Epidermal melanocyte (primary cell): ENCODE data around the gene SCRG1.

Experiments
- DNase-seq: peaks from one replicate; pipeline ENCODE4 v3.0.0; 2011; ENCODE audit warnings: low spot score; ENCODE audit not compliant: insufficient read length

The SCRG1 gene

DNA sequence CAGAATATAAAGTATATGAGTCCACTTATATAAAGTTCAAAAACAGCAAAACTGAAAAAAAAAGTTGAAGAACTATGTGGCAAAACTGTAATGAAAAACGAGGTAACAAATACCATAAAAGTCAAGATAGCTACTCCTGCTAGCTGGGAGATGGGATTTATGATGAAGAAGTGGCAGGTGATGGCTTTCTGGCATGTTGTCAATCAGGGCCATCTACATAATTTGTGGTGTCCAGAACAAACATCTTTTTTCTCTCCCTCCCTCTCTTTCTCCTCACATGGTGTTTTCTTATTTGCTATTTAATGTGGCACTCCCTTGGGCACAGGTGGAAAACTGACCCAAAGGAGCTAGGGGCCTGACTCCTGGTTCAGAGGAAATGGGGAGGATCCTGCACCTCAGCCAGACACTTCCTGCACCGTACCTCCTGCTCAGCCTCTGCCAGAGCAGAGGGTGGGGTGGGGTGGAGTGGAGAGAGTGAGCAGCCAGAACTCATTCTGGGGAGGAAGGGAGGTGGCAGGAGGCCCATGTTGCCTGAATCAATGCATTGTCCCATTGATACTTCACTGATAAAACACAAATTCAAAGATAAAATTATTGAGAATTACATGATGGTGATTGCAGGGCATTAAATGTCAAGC is 33.4 kb downstream of the SCRG1 start:
- DNase-seq, result no peak

DNA sequence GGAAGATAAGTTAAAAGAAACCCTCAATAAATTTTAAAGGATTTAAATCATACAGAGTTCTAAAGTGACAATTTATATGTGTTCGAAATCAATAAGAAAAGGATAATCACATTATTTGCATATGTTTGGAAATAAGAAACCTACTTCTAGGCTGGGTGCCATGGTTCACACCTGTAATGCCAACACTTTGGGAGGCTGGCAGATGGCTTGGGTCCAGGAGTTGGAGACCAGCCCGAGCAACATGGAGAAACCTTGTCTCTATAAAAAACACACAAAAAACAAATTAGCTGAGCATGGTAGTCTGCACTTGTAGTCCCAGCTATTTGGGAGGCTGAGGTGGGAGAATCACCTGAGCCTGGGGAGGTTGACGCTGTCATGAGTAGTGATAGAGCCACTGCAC is 36.2 kb downstream of the SCRG1 start:
- no peak for DNase-seq

DNA sequence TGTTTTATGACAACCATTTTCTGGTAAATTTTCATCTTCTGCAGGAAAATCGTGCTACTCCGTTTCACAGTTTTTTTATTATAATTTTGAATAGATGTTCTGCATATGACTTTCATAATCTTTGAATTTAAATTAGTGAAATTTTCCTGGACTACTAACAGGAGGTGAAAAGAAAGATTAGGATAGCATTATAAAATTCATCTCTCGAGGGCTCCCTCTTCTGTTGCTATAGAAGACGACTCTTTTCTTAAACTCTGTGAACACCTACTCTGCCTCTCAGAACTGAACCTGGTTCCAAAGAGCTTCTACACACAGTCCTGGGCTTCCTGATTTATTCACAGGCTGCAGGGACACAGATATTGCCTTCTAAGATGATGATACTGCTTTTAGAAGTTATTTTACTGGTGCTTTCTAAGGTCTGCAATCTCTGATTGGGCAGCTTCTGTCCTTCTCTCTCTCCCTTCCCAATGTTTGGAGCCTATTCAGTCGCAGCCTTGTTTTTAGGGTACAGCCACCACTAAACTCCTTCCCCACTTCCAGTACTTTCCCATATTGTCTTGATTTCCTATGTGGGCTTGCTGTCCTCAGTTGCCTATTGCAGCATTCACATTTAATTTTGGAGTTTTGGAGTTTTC is 38.2 kb downstream of the SCRG1 start:
- DNase-seq, result no peak

DNA sequence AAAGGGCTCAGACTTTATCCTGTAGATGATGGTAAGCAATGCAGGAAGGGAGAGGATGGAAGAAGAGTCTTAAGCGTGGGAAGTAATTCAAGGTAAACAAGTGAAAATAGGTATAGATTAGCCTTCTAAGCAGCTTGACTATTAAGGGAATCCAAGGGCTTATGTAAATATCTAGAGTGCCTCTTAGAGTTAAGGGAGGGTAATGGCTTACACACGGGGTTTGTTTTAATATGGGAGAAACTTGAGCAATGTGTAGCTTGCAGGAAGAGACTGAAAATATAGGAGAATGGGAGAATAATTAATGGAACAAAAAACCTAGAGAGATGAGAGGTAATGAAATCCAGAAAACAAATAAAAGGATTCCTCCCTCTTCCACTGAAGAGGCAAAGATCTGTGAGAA is 41.0 kb downstream of the SCRG1 start:
- DNase-seq, result no peak

DNA sequence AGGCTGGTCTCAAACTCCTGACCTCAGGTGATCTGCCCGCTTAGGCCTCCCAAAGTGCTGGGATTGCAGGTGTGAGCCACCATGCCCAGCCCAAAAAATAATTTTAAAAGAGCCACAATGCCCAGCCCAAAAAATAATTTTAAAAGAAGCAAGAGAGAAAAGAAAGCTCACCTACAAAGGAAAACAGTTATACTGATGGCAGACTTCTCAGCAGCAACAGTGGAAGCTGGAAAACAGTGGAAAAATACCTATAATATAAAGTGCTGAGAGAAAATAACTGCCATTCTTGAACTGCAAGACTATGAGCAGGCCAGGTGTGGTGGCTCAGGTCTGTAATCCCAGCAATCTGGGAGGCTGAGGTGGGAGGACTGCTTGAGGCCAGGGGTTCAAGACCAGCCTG is 51.4 kb downstream of the SCRG1 start:
- DNase-seq, result no peak

DNA sequence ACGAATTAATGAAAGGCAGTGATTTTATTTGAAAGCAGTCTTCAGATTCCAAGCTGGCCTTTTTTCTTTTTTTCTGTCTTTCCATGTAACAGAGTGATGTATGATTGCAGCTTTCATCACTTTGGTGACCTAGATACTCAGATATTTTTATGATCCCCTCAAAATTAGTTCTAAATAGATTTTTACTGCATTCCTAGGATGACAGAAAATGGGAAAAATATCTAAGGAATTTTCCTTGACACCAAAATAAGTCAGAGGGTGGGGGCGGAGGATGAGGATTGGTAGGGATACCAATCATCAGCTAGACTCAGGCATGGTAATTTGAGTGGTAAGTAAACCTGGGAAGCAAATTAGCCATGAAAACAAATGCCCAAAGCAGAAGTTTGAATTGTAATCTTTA is 52.8 kb downstream of the SCRG1 start:
- no peak for DNase-seq

DNA sequence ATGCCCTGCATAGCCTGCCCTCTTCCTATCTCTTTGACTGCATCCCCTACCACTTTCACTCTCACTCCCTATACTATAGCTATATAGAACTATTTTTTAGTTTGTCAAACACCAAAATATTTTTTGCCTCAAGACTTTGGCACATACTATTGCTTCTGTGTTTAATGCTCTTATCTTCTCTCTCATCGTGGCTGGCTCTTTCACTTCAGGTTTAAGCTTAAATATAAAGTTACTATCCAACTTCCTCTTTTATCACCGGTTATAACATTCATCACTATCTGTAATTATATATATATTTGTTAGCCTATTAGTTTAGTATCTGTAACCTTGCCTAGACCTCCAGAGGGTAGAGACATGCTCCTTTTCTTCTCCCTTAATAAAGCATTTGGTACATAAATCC is 53.3 kb downstream of the SCRG1 start:
- no peak for DNase-seq

DNA sequence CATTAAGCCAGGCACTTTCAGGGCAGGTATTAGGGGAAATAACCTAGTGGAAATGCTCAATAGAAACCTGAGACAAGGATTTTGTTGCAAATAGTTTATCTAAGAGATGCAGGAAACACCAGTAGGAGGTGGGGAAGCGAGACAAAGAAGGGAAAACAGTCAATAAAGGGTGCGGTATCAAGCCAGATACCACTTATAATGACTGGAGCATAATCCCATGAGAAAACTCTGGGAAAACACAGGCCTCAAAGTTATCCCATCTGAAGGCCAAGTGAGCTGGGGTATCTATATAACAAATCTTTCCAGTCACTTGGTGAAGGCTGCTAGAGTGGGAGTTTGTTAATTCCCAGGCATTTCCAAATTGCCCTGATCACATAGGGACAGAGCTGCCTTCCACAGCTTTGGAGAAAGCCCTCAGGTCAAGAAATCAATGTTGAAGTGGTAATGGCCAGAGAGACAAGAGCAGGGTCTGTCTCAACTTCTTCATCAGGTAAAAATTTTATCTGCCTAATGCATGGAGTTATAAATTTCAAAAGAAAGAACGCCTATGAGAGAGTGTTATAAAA is 55.0 kb downstream of the SCRG1 start:
- no peak for DNase-seq

DNA sequence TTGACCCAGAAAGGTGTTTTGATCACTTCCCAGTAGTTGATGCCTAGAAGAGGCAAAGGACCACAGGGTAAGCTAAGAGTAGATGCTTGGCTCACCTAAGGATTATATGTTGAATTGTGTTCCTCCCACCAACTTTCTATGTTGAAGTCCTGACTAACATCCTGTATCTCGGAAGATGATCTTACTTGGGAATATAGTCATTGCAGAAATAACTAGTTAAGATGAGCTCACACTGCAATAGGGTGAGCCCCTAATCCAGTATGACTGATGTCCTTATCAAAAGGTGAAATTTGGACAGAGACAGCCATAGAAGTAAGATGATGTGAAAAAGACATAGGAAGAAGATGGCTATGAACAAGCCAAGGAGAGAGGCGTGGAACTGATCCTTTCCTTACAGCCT is 61.5 kb downstream of the SCRG1 start:
- DNase-seq, result no peak

DNA sequence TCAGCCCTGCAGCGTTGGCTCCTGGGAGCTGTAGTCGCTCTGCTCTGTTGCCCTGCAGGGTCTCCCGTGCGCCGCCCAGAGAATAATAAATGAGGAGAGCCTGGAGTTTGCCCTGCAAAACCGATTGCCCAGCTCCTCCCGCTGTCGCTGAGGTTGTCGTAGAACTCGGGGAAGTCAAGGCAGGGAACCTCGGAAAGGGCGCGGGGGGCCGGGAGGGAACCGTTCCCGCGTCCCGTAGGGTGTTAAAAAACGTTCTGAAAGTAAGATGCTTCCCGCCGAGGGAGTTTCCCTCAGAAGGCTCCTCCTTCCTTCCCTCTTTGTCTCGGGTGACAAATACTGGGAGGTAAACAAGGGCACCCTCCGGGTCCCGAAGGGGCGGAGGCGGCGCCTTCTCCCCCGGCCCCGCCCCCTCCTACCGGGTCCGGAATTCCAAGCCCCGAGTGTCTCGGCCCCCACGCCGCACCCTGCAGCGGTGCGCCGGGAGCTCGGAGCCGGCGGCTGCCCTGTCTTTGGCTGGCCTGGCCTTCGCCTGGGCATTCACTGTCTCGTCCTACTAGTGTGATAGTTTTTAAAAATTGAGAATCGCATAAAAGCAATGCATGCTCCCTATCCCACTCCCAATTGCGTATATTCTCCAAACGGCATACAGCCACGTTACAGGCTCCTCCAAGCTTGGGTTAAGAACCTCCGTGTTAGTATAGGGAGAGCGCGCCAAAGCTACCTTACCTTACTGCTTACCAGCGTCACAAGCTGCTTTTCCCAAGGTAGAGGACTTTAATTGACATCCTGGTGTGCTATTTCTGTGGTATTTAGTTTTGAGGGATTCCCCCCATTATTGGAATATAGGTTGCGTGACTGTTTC is 63.8 kb downstream of the SCRG1 start:
- peak; percentile 44 for DNase-seq
